HK-2 (cell line): ENCODE measurements around the gene ATF6B.
"Not testable (repeated sequence)": the region's sequence is repeated elsewhere in the genome, so short reads cannot be mapped to it uniquely, and the experiment has no call there.

Experiments
- DNase-seq: peaks from one replicate; pipeline ENCODE4 v3.0.0-alpha.2; 2018; ENCODE audit not compliant: unreplicated experiment

Gene ATF6B

DNA sequence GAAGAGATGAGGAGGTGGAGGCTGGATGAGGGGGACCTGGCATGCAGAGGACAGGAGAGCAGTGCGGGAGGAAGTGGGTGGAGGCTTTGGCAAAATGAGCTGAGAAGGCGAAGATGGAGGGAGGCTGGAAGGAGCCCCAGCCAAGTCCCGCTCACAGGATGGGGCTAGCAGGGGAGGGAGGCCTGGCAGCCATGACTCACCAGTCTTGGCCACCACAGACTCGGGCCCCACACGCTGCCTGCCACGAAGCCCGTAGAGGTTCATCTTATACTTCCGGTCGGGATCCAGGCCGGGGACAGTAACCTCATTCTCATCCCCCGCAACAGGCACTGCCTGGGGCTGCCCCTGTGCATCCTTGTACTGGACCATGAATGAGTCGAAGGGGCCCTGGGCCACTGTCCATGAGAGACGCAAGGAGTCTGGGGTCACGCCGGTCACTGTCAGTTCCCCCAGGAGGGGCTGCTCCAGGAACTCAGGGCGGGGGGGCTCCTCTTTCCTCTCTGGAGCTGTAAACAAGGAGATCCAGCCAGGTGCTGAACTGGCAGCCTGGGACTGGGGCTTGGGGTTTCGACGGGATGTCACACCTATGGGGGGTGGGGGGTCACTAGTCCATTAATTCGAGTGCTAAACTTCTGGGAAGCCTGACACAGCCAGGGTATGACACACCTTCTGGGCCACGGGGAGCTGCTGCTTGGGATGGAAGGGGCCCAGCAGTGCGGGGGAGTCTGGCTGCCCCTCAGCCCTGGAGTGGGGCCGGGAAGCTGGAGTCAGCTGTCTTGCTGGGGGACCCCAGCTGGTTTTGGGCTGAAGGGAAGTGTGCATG lies 46.7 kb downstream of the ATF6B start:
- DNase-seq = peak; percentile 87

DNA sequence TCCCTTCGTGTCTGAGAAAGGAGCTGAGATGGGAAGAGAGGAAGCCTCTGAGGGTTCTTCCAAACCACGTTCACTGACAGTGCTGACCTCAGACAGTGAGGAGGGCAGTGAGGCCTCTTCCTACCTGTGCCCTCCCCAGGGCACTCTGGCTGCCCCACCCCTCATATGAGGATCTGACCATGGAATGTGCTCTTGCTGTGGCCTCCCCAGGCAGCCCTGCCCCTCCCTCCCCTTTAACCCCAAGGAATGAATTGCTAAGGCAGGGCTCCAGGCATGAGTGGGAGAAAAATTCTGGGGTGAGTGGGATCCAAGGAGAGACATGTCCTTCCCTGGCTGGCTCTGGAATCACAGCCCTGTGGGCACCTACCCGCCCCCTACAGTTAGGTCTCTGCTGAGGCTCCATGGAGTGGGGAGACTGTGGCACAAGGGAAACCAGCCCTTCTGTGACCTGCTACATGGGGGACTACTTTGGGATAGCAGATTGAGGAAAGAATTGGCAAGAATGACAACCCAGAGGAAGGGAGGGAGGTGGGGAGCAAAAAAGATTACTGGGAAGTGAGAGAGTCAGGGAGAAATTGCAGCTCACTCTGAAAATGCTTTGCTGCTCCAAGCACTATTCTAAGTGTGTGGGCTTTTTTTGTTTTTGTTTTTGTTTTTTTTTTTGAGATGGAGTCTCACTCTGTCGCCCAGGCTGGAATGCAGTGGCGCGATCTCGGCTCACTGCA lies 48.3 kb downstream of the ATF6B start:
- no peak for DNase-seq

DNA sequence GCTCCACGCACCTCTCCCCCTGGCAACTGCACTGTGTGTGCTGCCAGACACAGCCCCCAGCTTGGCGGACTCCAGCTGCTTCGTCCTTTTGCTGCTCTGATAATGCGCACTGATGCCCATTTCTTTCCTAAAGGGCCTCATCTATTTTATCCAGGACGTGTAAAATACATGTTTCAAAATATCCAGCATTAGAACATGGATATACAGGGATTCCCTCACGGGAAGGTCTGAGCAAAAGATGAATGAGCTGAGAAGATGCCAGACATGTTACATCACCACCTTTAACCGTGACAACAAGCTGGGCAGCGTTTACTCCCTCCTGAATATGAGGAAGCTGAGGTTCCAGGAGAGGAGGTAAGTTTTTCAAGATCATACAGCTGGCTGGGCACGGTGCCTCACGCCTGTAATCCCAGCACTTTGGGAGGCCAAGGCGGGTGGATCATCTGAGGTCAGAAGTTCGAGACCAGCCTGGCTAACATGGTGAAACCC lies 51.7 kb downstream of the ATF6B start:
- DNase-seq = peak; percentile 42

DNA sequence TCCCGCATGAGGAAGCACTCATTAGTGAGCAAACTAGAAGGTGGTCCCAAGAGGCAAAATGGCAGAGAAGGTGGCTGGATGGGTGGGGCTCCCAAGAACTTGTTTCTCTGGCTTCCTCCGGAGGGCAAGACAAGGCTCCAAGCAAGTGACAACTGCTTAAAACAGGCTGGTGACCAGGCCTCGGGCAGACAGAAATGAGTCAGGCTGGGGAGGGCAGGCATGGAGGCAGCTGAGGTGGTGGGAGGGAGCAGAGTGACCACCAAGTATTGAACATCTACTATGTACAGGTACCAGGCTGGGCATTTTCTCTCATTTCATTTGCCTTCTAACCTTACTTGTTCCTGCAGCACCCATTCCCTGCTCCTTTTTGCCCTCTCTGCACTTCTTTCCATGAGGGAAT lies 52.3 kb downstream of the ATF6B start:
- no peak for DNase-seq

DNA sequence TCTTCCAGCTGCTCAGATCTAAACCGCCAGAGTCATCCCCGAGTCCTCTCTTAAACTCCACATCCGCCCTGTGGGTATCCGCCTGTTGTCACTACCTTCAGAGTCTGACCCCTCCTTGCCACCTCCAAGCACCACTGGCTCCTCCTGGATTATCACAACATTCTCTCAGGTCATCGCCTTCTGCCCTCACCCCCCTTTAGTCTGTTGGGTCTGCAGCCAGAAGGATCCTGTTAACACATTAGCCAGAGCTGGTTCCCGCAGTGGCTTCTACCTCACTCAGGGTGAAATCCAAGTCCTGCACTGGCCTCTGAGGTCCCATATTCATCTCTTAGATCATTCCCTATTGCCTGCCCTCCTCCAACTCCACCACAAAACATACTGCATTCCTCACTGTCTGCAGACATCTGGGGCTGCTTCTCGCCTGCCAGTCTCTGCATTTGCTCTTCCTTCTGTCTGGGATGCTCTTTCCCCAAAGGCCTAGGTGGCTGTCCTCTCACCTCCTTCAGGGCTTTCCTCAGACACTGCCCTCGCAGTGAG lies 53.0 kb downstream of the ATF6B start:
- no peak for DNase-seq

- DNase-seq = no peak
These were observed 54.4 kb downstream of the ATF6B start for GRCh38 chr6:32073613-32074012.

- DNase-seq = no peak
These were observed 54.9 kb downstream of the ATF6B start for GRCh38 chr6:32073101-32073500.

DNA sequence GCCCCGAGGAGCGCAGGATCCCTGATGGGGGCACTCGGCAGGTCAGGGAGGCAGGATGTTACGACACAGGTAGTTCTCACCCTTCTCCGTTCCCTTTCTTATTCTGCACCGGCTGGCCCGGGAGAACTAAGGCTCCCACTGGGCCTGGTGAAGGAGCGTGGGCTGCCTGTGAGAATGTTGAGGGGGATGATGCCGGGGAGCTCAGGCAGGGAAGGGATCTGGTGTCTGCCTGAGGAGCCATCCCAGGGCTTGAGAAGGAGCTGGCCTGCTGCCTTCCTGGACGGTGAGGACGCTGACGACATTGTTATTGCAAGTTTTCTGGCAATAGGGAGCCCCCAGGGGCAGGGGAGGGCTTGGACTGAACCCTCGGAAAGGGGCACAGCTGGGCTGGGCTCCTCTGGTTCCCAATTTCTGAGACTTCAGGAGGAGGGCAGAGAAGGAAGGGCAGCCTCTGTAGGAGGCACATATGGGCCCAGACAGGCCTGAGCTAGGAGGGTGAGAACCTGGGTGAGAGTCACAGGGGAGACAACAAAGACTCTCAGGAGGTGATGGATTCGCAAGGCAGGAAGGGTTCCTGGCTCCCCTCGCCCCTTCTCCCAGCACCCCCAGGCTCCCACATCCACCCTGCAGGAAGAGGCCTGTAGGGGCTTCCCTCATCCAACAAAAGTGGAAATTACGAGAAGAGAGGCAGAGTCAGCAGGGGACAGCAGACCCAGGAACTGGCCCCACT lies 57.1 kb downstream of the ATF6B start:
- no peak for DNase-seq

- DNase-seq = no peak
These were observed 58.0 kb downstream of the ATF6B start for GRCh38 chr6:32069878-32070515.

DNA sequence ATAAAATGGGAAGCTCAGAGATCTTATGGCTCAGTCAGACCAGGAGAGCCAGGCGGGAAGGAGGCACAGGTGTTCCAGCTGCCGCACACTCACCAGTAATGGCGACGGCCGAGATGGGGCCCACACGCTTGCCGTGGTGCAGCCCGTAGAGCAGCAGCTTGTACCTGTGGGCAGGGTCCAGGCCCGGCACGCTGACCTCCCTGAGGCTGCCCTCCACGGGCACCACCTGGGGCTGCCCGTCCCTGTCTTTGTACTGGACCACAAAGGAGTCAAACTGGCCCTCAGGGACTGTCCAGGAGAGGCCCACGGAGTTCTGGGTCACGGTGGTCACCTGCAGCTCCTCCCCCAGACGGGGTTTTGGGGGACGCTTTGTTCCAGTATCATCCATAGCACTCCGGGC lies 58.6 kb downstream of the ATF6B start:
- DNase-seq = no peak

DNA sequence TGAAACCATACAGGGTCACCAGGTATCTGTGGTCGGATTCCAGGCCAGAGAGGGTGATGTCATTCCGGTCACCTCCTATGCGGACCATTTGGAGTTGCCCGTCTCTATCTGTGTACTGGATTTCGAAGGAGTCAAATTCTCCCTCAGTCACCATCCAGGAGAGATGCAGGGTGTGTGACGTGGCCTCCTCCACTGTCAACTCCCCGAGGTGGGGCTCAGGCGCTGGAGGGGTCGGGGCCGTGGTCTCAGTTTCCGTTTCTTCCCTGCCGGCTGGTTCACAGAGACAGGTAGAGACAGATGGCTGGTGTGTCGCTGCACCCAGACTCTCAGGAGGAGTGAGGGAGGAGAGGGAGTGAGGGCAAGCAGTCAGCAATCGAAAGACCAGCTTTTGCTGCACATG lies 59.2 kb downstream of the ATF6B start:
- no peak for DNase-seq

- not testable (repeated sequence) for DNase-seq
These were observed 59.7 kb downstream of the ATF6B start for GRCh38 chr6:32068315-32068714.

GRCh38 chr6:32067521-32067920 lies 60.5 kb downstream of the ATF6B start:
- DNase-seq = not testable (repeated sequence)
